ENCODE data around the gene NTRK2.

NTRK2 gene

GRCh38 chr9:85030316-85030715 is 360.8 kb downstream of the NTRK2 start:
- no peak for DNase-seq (ENCODE audit: low read depth)
- no peak overlapping the region for H3K4me3 ChIP-seq (ENCODE audit: low read depth, low read length)
- no peak for TF ChIP-seq CTCF (IDR thresholded peaks at IDR 0.05; ENCODE audit: low read depth, low read length, missing control alignments)

- no peak overlapping the region for H3K4me3 ChIP-seq (ENCODE audit: low read depth, low read length)
- DNase-seq (ENCODE audit: low read depth), result no peak
- no peak for TF ChIP-seq CTCF (IDR thresholded peaks at IDR 0.05; ENCODE audit: low read depth, low read length, missing control alignments)
Observed at GRCh38 chr9:85036496-85036895, 367.0 kb downstream of the NTRK2 start.

- no peak for DNase-seq (ENCODE audit: low read depth)
- TF ChIP-seq CTCF (IDR thresholded peaks at IDR 0.05; ENCODE audit: low read depth, low read length, missing control alignments), result no peak
Observed at GRCh38 chr9:85038061-85038460, 368.5 kb downstream of the NTRK2 start.

GRCh38 chr9:85038824-85039608 is 369.5 kb downstream of the NTRK2 start:
- DNase-seq (ENCODE audit: low read depth), result no peak
- no peak for TF ChIP-seq CTCF (IDR thresholded peaks at IDR 0.05; ENCODE audit: low read depth, low read length, missing control alignments)
- no peak overlapping the region for H3K4me3 ChIP-seq (ENCODE audit: low read depth, low read length)

More at GRCh38 chr9:85038061-85038460, 368.5 kb downstream of the NTRK2 start:
- no peak overlapping the region for H3K4me3 ChIP-seq (ENCODE audit: low read depth, low read length)

- DNase-seq (ENCODE audit: low read depth), result no peak
- no peak for TF ChIP-seq CTCF (IDR thresholded peaks at IDR 0.05; ENCODE audit: low read depth, low read length, missing control alignments)
- no peak overlapping the region for H3K4me3 ChIP-seq (ENCODE audit: low read depth, low read length)
Observed at GRCh38 chr9:85040146-85040545, 370.6 kb downstream of the NTRK2 start.

GRCh38 chr9:85040821-85041465 is 371.4 kb downstream of the NTRK2 start:
- no peak for DNase-seq (ENCODE audit: low read depth)
- no peak for TF ChIP-seq CTCF (IDR thresholded peaks at IDR 0.05; ENCODE audit: low read depth, low read length, missing control alignments)
- no peak overlapping the region for H3K4me3 ChIP-seq (ENCODE audit: low read depth, low read length)

Data from GM12864 (cell line).